ENCODE measurements around the gene C1QTNF12.

Gene C1QTNF12

DNA sequence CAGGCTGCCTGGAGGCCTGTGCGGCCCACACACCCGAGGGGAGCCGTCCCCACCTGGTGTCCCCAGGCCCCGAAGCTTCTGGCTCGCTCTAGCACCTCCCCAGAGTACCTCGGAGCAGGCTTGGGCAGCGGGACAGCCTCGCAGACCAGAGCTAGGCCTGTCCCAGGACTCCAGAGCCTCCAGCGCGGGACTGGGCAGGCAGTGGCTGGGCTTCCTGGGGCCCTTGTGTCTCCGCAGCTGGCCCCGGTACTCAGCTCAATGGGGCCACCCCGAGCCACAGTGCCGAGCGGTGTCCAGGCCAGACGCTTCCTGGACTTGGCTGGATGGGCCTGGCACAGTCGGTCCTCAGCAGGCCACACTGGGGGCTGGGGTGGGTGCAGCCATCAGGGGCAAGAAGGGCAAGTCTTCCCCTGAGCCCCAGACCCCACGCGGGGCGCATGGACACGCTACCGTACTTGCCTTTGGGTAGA lies 38.6 kb upstream of the C1QTNF12 start:
- no peak for DNase-seq (ENCODE audit: low read depth in 1 of 2, low spot score in 1 of 2)
- Histone ChIP-seq H3K27ac (replicated peaks) (no peak overlapping the region), H3K4me3 (replicated peaks; ENCODE audit: insufficient read depth, low read length) (no peak overlapping the region), H3K27me3 (ENCODE audit: insufficient read depth, poor library complexity, severe bottlenecking) (no peaks in the 10 kb centered on the region)
- TF ChIP-seq, protein P1, sequence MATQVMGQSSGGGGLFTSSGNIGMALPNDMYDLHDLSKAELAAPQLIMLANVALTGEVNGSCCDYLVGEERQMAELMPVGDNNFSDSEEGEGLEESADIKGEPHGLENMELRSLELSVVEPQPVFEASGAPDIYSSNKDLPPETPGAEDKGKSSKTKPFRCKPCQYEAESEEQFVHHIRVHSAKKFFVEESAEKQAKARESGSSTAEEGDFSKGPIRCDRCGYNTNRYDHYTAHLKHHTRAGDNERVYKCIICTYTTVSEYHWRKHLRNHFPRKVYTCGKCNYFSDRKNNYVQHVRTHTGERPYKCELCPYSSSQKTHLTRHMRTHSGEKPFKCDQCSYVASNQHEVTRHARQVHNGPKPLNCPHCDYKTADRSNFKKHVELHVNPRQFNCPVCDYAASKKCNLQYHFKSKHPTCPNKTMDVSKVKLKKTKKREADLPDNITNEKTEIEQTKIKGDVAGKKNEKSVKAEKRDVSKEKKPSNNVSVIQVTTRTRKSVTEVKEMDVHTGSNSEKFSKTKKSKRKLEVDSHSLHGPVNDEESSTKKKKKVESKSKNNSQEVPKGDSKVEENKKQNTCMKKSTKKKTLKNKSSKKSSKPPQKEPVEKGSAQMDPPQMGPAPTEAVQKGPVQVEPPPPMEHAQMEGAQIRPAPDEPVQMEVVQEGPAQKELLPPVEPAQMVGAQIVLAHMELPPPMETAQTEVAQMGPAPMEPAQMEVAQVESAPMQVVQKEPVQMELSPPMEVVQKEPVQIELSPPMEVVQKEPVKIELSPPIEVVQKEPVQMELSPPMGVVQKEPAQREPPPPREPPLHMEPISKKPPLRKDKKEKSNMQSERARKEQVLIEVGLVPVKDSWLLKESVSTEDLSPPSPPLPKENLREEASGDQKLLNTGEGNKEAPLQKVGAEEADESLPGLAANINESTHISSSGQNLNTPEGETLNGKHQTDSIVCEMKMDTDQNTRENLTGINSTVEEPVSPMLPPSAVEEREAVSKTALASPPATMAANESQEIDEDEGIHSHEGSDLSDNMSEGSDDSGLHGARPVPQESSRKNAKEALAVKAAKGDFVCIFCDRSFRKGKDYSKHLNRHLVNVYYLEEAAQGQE (IDR thresholded peaks at IDR 0.05; ENCODE audit: insufficient replicate concordance, low read depth) = no peak
- TF ChIP-seq, protein P2, sequence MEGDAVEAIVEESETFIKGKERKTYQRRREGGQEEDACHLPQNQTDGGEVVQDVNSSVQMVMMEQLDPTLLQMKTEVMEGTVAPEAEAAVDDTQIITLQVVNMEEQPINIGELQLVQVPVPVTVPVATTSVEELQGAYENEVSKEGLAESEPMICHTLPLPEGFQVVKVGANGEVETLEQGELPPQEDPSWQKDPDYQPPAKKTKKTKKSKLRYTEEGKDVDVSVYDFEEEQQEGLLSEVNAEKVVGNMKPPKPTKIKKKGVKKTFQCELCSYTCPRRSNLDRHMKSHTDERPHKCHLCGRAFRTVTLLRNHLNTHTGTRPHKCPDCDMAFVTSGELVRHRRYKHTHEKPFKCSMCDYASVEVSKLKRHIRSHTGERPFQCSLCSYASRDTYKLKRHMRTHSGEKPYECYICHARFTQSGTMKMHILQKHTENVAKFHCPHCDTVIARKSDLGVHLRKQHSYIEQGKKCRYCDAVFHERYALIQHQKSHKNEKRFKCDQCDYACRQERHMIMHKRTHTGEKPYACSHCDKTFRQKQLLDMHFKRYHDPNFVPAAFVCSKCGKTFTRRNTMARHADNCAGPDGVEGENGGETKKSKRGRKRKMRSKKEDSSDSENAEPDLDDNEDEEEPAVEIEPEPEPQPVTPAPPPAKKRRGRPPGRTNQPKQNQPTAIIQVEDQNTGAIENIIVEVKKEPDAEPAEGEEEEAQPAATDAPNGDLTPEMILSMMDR (IDR thresholded peaks at IDR 0.05; ENCODE audit: insufficient read depth, low read length) = no peak
- TF ChIP-seq GABPA (IDR thresholded peaks at IDR 0.05; ENCODE audit: low read depth) (no peak), POLR2AphosphoS5 (IDR thresholded peaks at IDR 0.05; ENCODE audit: low read depth) (no peak), SPI1 (IDR thresholded peaks at IDR 0.05; ENCODE audit: borderline replicate concordance, low read depth) (no peak)

DNA sequence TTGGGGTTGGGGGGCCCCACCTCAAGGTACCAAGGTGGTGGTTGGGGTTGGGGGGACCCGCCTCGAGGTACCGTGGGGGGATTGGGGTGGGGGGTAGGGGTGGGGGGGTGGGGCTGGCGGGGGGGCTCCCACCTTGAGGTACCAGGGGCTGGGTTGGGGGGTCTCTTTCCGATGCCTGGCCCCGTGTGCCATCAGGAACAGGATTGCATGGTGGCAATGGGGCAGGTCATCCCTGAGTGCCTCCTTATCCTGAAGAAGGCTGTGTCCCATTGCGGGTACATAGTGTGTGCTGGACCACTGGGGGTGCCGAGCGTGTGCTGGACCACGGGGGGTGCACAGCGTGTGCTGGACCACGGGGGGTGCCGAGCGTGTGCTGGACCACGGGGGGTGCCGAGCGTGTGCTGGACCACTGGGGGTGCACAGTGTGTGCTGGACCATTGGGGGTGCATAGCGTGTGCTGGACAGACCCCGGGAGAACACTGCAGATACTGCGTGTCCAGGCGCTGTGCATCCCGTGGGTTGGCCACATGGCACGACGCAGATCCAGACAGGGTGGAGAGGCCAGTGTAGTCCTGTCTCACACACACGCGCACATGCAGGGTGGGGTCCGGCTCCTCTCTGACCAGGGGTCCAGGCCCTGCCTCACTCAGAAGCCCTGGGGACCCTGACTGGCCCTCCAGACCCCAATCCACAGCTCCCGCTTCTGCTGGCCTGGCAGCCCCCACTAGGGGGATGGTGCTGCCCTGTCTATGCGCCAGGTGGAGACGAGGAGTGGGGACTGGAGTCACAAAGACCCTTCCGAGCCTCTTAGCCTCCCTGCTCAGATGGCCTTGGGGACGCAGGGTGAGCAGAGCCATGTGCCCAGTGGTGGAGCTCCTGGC lies 37.9 kb upstream of the C1QTNF12 start:
- H3K27ac ChIP-seq (replicated peaks) = no peak overlapping the region
- no peak overlapping the region for H3K4me3 ChIP-seq (replicated peaks; ENCODE audit: insufficient read depth, low read length)
- DNase-seq (ENCODE audit: low read depth in 1 of 2, low spot score in 1 of 2) = no peak
- TF ChIP-seq SPI1 (IDR thresholded peaks at IDR 0.05; ENCODE audit: borderline replicate concordance, low read depth) = no peak
- TF ChIP-seq, protein P1 (IDR thresholded peaks at IDR 0.05; ENCODE audit: insufficient replicate concordance, low read depth) = no peak
- TF ChIP-seq GABPA (IDR thresholded peaks at IDR 0.05; ENCODE audit: low read depth) = no peak
- TF ChIP-seq POLR2AphosphoS5 (IDR thresholded peaks at IDR 0.05; ENCODE audit: low read depth) = no peak
- TF ChIP-seq, protein P2 (IDR thresholded peaks at IDR 0.05; ENCODE audit: insufficient read depth, low read length) = no peak
- H3K27me3 ChIP-seq (ENCODE audit: insufficient read depth, poor library complexity, severe bottlenecking) = no peaks in the 10 kb centered on the region

DNA sequence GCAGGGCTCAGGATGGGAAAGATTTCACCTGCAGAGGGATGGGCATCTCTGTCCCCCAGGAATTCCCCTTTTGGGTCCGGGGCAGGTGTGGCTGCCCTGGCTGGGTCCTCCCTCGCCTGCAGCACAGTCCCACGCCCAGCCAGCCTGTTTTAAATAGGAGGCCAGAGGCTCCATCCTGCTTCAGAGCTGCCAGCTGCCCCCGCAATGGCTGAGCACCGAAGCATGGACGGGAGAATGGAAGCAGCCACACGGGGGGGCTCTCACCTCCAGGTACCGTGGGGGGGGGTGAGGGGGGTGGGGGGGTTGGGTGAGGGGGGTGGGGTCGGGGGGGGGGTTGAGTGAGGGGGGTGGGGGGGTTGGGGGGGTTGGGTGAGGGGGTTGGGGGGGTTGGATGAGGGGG lies 37.3 kb upstream of the C1QTNF12 start:
- H3K4me3 ChIP-seq (replicated peaks; ENCODE audit: insufficient read depth, low read length) = no peak overlapping the region
- no peak for DNase-seq (ENCODE audit: low read depth in 1 of 2, low spot score in 1 of 2)

More for the DNA sequence above, 37.3 kb upstream of the C1QTNF12 start:
- no peak for TF ChIP-seq SPI1 (IDR thresholded peaks at IDR 0.05; ENCODE audit: borderline replicate concordance, low read depth)
- TF ChIP-seq GABPA (IDR thresholded peaks at IDR 0.05; ENCODE audit: low read depth) = no peak
- no peak for TF ChIP-seq POLR2AphosphoS5 (IDR thresholded peaks at IDR 0.05; ENCODE audit: low read depth)
- TF ChIP-seq, protein P2 (IDR thresholded peaks at IDR 0.05; ENCODE audit: insufficient read depth, low read length) = no peak
- TF ChIP-seq, protein P1 (IDR thresholded peaks at IDR 0.05; ENCODE audit: insufficient replicate concordance, low read depth) = no peak
- H3K27ac ChIP-seq (replicated peaks) = no peak overlapping the region
- H3K27me3 ChIP-seq (ENCODE audit: insufficient read depth, poor library complexity, severe bottlenecking) = no peaks in the 10 kb centered on the region

Measured in HL-60 (cell line).